Ectodermal cell (in vitro differentiated cells): ENCODE data around the gene PSD2.

Experiments
- H3K27ac ChIP-seq: 2 replicates; pipeline ENCODE4 v1.7.0; 2013; ENCODE audit warnings: mild to moderate bottlenecking, low read depth, low read length; ENCODE audit not compliant: insufficient read depth, poor library complexity, severe bottlenecking
- H3K27me3 ChIP-seq: 2 replicates; pipeline ENCODE4 v1.7.0; 2013; ENCODE audit warnings: mild to moderate bottlenecking, low read length; ENCODE audit not compliant: insufficient read depth, control insufficient read depth, poor library complexity, severe bottlenecking
- H3K36me3 ChIP-seq: one replicate; pipeline ENCODE4 v1.7.0; 2013; ENCODE audit warnings: low read length; ENCODE audit not compliant: control insufficient read depth, insufficient read depth
- H3K4me1 ChIP-seq: one replicate; pipeline ENCODE4 v1.7.0; 2013; ENCODE audit warnings: low read length; ENCODE audit not compliant: control insufficient read depth, insufficient read depth
- H3K4me3 ChIP-seq: 2 replicates; pipeline ENCODE4 v1.7.0; 2013; ENCODE audit warnings: low read depth, low read length, control low read depth; ENCODE audit not compliant: insufficient read depth
- H3K9me3 ChIP-seq: 2 replicates; pipeline ENCODE4 v1.7.0; 2013; ENCODE audit warnings: mild to moderate bottlenecking, low read length, moderate library complexity; ENCODE audit not compliant: control insufficient read depth
- WGBS, 2 experiments: methylation state at CpG; one replicate each; pipeline ENCODE4 v1.1.7; 2013; ENCODE audit warnings: missing lambda C conversion rate in 2 of 2; 5-methylcytosine and 5-hydroxymethylcytosine counted together

The PSD2 gene

DNA sequence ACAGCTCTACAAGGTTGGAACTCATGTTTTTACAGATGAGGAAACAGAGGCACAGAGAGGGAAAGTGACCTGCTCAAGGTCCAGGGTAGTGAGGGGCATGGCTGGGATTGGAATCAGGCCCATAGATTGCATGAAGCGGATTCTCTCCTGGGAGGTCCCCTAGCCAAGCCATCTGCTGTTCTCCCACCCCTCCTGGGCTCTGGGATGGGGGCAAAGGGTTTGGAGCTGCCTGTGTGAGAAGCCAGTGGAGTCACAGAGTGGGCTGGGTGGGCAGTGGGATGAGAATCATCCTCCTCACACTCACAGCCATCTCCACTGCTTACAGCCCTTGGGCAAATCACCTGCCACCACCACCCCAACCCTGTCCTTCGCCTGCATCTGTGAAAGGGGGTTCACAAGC, 38.6 kb upstream of the PSD2 start:
- Histone ChIP-seq H3K9me3 (no peaks in the 10 kb centered on the region), H3K27me3 (peaks cover 38% of the 10 kb centered on the region), H3K4me3 (no peak overlapping the region), H3K36me3 (no peaks in the 10 kb centered on the region), H3K4me1 (peaks cover 43% of the 10 kb centered on the region), H3K27ac (no peak overlapping the region)
- WGBS, 2 experiments, result 98 to 100% methylated on average over 2 of the region's 2 CpGs

DNA sequence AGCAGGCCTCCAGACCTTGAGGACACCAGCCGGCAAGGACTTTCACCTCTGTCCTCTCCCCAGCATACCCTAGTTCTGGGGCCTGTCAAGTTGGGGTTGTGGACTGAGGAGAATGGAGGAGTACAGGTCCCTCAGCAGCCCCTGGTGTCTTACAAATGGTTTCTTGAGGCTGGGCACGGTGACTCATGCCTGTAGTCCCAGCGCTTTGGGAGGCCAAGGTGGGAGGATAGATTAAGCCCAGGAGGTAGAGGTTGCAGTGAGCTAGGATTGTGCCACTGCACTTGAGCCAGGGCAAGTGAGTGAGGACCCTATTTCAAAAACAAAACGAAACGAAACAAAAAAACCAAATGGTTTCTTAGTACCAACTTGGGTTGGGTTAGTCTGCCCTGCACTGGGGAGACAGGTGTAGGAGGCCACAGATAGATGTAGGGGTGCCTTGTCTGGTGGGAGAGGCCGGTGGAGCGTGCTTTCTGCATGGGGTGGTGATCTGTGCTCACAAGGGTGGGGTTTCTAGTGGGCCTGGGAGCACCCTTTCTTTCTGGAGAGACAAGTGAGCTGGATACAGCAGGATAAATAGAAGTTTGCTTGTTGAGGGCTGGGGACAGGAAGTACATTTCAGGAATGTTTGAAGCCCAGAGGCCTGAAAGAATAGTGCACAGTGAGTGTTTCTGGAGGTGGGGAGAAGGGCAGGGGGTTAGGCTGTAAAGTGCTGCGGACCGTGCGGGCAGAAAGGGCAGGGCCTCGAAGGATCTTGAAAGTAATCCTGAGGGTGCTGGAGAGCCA, 37.7 kb upstream of the PSD2 start:
- H3K4me1 ChIP-seq, result peaks cover 40% of the 10 kb centered on the region
- H3K9me3 ChIP-seq, result no peaks in the 10 kb centered on the region
- no peak overlapping the region for H3K4me3 ChIP-seq
- H3K36me3 ChIP-seq, result no peaks in the 10 kb centered on the region
- 85 to 87% methylated on average over 11 of the region's 11 CpGs for WGBS, 2 experiments
- H3K27me3 ChIP-seq, result peaks cover 31% of the 10 kb centered on the region
- H3K27ac ChIP-seq, result no peak overlapping the region

DNA sequence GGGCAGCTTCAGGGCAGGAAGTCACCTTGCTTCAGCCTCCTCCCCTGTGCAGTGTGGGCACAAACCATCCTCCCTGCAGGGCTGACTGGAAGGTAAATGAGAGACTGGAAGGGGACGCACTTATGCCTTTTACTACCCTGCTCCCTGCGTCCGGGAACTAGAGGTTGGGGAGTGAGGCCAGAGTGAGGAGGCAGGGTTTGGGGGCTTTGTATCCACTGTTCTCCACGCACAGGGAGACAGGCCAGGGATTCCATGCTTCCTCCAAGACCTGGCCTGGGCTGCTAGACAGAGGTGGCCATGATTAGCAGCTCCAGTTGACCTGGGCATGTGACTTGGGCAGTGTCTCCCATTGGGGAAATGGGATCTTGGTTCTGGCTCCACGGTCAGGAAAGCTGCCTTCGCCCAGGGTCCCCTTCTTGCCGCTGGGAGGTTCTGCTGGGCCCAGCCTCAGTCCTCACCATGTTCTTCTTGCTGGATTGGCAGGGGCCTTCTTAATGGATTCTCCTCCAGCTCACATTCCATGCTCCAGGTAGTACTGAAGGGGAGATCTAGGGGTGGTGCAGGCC, 37.0 kb upstream of the PSD2 start:
- Histone ChIP-seq H3K36me3 (no peaks in the 10 kb centered on the region), H3K4me3 (no peak overlapping the region), H3K27ac (no peak overlapping the region), H3K4me1 (peaks cover 43% of the 10 kb centered on the region), H3K27me3 (peaks cover 36% of the 10 kb centered on the region), H3K9me3 (no peaks in the 10 kb centered on the region)
- 89 to 90% methylated on average over 7 of the region's 7 CpGs for WGBS, 2 experiments

DNA sequence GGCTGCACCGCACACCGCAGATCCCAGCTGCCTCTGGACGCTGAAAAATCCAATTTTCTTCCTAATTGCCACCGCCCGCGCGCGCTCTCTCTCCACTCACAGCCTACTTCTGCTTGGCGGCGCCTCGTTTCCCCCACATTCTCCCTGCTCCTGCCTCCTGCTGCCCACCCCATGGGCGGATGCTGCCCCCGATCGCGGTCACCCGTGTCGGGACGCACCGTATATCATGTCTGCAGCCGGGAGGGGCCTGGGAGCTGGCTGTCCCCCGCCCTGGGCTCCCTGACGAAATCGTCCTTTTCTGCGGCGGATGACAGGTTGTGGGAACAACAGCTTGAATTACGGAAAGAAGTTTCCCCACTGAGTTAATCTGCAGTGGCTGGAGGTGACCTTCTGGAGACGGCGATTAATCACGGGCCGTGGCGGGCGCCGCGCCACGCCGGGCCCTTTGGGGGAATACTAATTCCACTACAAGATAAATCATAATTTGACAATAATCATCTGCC, 36.3 kb upstream of the PSD2 start:
- Histone ChIP-seq H3K27me3 (peaks cover 39% of the 10 kb centered on the region), H3K4me3 (no peak overlapping the region), H3K4me1 (peaks cover 50% of the 10 kb centered on the region), H3K9me3 (no peaks in the 10 kb centered on the region), H3K36me3 (no peaks in the 10 kb centered on the region), H3K27ac (no peak overlapping the region)
- WGBS, 2 experiments, result 76 to 78% methylated on average over 36 of the region's 36 CpGs

DNA sequence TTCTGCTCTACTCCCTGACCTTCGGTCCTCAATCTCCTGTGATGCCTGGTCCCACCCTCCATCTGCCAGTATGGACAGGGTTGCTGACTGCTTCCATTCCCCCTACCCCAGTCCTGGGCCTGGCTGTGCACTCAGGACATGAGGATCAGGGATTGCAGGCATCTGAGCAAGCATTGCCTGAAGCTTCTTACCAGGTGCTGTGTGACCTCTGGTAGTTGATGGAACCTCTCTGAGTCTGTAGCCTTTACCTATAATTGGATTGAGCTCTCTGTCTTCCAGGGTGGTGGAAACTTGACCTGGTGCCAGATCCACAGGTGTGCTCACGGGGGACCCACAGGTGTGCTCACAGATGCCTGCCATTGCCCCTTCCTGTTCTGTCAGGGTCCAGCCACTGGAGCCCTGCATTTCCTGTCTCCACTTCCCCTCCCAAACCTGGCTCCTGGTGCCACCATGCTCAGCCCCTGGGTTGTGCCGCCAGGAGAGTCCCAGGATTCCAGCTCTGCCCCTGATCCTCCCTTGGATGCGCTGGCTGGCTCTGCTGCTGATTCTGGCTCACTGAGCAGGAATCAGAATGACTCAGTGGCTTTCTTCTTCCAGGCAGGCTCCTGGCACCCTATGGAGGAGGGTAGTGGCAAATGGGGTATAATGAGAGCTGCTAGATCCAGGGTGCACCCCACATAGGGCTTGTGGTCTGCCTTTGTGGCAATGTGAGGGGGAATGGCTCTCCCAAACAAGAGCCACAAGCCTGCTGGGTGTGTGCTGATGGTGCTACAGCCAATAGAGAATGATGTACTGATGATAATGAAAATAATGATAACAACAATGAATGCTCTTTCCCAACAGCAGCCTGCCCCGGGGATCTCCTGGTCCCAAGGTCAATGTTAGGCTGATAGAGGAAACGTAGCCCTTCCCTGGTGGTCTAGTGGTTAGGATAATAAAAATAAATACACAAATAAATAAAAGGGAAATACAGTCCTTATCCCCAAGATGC, 35.2 kb upstream of the PSD2 start:
- 87 to 91% methylated on average over 5 of the region's 6 CpGs for WGBS, 2 experiments
- no peak overlapping the region for H3K4me3 ChIP-seq
- peaks cover 55% of the 10 kb centered on the region for H3K4me1 ChIP-seq
- no peaks in the 10 kb centered on the region for H3K36me3 ChIP-seq
- H3K9me3 ChIP-seq, result no peaks in the 10 kb centered on the region
- H3K27ac ChIP-seq, result no peak overlapping the region
- peaks cover 29% of the 10 kb centered on the region for H3K27me3 ChIP-seq

DNA sequence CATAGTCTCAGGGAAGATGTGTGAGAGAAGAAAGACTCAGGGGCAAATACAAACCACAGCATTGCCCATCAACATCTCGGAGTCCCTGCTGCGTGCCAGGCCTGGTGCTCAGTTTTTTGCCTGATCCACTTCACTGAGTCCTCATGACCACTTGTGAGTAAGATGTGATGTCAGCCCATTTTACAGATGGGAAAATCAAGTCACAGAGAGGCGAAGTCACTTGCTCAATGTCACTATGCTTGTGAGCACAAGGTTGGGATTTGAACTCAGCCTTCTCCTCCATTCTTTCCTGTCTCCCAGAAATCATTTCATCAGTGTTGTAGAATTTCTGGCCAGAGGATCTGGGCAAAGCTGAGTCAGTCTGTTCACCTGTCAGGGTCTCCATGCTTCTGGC, 34.6 kb upstream of the PSD2 start:
- no peak overlapping the region for H3K27ac ChIP-seq
- WGBS, 2 experiments, result 95 to 96% methylated on average over 3 of the region's 3 CpGs
- no peak overlapping the region for H3K4me3 ChIP-seq
- peaks cover 48% of the 10 kb centered on the region for H3K4me1 ChIP-seq
- no peaks in the 10 kb centered on the region for H3K9me3 ChIP-seq
- H3K27me3 ChIP-seq, result peaks cover 25% of the 10 kb centered on the region
- H3K36me3 ChIP-seq, result no peaks in the 10 kb centered on the region

DNA sequence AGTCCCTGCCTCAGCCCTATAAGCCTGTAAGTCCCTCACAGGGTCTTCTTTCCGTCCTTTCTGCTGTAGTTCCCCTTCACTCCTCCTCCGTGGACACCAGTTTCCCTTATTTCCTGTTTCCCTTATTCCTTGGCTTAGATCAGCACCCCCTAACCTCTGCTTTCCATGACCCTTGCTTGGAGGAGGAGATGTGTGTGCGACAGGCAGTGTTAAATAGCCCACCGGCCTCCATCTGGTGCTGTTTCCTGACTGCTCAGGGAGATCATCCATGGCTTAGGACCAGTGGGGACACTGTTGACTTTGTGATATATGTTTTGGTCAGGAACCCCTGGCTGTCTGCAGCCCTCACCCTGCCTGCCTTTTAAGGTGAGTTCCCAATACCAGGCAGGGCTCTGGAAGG, 34.1 kb upstream of the PSD2 start:
- no peaks in the 10 kb centered on the region for H3K36me3 ChIP-seq
- H3K9me3 ChIP-seq, result no peaks in the 10 kb centered on the region
- H3K4me1 ChIP-seq, result peaks cover 44% of the 10 kb centered on the region
- H3K4me3 ChIP-seq, result no peak overlapping the region
- 83 to 87% methylated on average over 4 of the region's 4 CpGs for WGBS, 2 experiments
- no peak overlapping the region for H3K27ac ChIP-seq
- peaks cover 25% of the 10 kb centered on the region for H3K27me3 ChIP-seq

DNA sequence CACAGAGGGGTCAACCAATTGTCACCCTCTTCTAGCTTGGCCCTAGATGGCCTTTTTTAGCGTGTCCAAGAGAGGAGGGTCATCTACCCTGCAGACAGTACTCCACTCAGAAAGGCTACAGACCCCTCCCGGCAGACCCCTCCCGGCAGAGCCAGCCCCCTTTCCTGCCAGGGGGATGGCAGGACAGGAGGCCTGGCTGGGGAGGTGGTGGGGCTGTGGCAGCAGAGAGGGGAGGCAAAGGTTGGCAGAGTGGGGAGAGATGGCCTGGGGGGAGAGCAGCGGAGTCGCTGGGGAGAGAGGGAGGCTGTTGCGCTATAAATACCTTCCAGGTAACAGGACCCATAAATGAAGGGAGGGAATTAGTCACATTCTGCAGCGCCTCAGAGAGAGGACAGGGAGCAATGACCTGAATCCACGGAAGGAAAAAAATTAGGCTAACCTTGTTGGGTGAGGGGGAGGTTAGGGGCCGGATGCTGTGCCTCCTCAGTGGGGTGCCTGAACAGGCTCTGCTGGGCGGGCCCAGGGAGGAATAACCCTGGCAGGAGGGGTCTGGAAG, 32.9 kb upstream of the PSD2 start:
- 55 to 59% methylated on average over 10 of the region's 10 CpGs for WGBS, 2 experiments
- no peak overlapping the region for H3K27ac ChIP-seq
- peaks cover 43% of the 10 kb centered on the region for H3K4me1 ChIP-seq
- no peaks in the 10 kb centered on the region for H3K36me3 ChIP-seq
- peaks cover 25% of the 10 kb centered on the region for H3K27me3 ChIP-seq
- H3K9me3 ChIP-seq, result no peaks in the 10 kb centered on the region
- H3K4me3 ChIP-seq, result no peak overlapping the region

DNA sequence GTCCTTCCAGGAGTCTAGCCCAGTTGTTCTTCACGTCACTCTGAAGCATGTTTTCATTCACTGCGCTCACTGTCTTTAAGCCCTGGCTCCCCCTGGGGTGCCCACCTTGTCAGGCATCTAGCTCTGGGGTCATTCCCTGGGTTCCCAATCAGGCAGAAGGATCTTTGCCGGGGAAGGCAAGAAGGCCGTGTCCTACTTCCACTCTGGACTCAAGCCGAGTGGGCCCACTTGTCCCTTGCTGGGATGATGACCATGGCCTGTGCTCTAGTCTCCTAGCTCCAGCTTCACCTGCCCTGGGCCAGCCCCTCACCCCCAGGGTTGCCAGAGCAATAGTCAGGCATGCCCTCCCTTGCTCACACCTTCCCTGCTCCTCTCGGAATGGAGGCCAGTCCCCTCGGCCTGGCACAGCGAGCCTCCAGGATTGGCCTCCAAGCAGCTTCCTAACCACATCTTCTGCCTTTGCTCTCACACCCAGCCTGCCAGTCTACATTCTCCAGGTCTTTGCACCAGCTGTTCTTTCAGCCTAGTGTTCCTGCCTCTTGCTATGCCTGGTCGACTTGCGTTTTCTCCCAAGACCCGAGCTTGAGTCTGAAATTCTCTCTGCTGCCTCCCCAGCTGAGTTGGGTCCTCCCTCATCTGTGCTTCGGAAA, 32.2 kb upstream of the PSD2 start:
- Histone ChIP-seq H3K9me3 (no peaks in the 10 kb centered on the region), H3K4me1 (peaks cover 38% of the 10 kb centered on the region), H3K36me3 (no peaks in the 10 kb centered on the region), H3K4me3 (no peak overlapping the region), H3K27ac (no peak overlapping the region), H3K27me3 (peaks cover 25% of the 10 kb centered on the region)
- 73 to 75% methylated on average over 12 of the region's 12 CpGs for WGBS, 2 experiments
